Hypothalamus (tissue), 51 donors: ENCODE measurements around the gene ABAT.

Experiments used
- DNase-seq, 51 donors: peaks; one replicate each; lab custom pipeline; 2025; lab: John Stamatoyannopoulos, UW

The ABAT gene

GRCh38 chr16:8714807-8715206 lies 40.4 kb downstream of the ABAT start:
- DNase-seq = peak in 1 of 51 donors; percentile 32

- DNase-seq = no peak
Observed at GRCh38 chr16:8716052-8716451, 41.6 kb downstream of the ABAT start.

DNA sequence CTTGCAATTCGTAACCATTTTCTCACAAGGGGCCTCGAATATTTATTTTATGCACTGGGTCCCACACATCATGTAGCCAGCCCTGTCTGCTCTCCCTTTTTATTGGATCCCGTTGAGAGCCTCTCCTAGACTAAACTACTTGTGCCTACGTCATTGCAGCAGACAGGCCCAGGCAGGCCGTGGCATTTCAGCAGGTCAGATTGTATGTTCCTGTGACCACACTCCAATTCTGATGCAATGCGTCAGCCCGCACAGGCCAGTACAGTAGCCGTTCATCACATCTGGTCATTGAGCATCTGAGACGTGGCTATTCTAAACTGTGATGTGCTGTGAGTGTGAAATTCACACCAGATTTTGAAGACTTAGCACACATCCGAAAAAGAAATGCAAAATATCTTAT lies 42.2 kb downstream of the ABAT start:
- peak in 2 of 51 donors; percentile 4 to 9 for DNase-seq

DNA sequence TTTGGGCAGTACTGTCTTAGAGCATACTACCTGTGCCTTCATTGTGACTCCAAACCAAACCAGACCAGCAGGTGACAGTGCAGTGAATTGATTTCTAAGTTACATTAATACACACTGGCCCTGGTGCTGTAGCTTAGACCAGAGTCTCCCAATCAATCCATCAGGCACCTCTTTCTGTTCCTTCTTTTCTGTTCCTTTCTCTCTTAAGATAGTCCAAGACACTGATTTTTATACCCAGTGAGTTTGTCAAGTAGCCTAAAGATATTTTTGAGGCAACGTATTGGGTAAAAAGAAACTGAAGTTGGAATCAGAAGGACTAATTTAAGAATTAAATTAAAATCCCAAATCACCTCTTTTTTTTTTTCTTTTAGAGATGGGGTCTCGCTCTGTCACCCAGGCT lies 43.1 kb downstream of the ABAT start:
- no peak for DNase-seq

DNA sequence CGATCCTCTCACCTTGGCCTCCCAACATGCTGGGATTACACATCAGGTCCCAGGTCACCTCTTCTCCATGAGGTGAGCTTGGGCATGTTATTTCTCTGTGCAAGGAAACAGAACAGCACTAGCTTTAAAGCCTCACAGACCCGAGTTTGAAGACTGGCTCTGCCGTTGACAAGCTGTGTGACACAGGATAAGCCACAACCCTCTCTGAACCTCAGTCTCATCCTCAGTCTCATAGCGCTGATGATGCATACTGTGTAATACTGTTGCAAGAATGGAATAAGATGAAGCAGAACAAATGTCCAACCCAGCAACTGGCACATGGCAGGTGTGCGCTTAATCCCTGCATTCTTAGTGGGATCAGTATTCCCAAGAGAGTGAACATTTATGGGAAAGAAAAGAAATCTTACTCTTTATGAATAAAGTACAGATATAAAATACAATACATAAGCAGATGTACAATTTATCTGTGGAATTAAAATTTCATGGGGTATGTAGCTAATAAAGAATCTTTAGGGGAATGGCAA lies 43.5 kb downstream of the ABAT start:
- DNase-seq = no peak

GRCh38 chr16:8718851-8719680 lies 44.6 kb downstream of the ABAT start:
- DNase-seq = peak in 5 of 51 donors; percentile 11 to 20 (median 16)

DNA sequence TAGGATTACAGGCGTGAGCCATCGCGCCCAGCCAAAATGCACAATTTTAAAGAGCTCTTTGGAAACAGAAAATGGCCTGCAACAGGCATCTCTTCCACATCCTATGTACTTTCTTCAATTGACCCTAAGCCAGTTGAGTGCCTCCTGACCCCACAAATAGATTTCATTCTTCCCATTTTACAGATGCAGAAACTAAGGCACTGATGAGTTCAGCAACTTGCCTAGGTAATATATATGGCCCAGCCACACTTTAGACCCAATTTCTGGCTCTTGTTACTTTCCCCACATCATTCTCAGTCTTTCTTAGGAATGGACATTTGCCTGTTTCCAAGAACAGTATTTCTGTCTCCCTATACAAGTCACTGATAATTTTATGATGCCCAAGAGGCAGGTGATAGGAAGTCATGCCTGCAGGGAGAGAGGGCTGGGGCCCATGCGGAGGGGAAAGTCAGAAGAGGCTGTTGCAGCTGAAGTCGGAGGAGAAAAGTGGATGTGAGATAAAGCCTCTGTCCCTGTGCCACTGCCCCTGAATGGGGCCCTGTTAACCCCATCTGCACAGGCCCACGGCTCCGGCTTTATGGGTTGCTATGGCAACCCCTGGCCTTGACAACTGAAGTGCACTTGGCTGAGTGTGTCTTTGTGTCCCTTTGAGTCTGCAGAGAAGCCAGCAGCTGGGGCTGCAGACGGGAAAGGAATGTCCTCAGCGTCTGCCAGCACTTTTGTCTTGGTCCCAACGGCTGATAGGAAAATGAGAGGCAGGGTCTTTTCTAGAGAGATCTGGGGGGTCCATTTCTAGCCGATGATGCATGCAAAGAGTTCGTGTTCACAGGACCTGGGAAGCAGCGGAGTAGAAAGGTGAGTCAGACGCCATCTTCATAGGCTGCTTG lies 45.9 kb downstream of the ABAT start:
- DNase-seq = peak in 40 of 51 donors; percentile 7 to 77 (median 44)

- no peak for DNase-seq
Observed at GRCh38 chr16:8720967-8721308, 46.5 kb downstream of the ABAT start.

DNA sequence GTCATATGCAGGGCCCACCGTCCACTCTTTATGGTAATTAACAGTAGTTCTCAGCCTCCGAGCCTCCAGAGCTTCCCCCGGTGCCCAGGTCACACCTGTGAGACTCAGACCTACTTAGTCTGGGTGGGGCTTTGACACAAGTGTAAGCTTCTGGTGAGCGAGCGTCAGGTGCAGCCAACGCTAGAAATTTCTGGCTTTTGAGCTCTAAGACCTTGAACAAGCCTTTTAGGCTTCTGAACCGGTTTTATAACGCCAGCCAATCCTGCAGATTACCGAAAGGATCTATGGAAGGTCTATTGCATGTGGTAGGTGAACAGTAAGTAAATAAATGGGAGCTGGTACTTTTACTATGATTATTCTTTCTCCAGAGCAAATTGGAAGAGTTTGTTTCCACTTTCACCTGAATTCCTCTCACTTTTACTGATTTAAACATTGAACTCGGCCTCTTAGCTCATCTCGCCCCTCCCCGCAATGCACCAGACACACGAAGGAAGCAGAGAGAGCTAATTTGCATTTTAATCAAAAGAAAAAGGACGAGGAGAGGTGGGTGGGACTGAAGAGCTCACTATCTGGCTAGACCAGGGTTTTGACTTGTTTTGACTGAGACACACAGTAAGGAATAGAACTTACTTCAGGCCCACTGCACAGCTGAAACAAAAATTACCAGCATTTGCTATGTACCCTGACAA lies 47.1 kb downstream of the ABAT start:
- DNase-seq = peak in 3 of 51 donors; percentile 5 to 10 (median 5)

DNA sequence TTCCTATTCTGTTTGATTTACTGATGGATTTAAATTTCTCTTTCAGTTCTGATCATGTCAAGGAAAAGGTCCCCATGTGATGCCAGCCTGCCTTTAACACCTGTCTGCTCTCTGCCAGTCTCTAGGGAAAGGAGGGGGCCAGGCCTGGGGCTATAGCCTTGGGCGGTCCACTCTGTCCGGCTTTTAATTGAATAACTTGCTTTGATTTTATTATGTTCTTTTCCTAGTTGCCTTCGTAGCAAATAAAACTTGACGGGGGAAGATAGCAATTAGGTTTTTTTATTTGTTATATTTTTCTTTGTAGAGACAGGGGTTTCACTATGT lies 47.6 kb downstream of the ABAT start:
- DNase-seq = no peak

DNA sequence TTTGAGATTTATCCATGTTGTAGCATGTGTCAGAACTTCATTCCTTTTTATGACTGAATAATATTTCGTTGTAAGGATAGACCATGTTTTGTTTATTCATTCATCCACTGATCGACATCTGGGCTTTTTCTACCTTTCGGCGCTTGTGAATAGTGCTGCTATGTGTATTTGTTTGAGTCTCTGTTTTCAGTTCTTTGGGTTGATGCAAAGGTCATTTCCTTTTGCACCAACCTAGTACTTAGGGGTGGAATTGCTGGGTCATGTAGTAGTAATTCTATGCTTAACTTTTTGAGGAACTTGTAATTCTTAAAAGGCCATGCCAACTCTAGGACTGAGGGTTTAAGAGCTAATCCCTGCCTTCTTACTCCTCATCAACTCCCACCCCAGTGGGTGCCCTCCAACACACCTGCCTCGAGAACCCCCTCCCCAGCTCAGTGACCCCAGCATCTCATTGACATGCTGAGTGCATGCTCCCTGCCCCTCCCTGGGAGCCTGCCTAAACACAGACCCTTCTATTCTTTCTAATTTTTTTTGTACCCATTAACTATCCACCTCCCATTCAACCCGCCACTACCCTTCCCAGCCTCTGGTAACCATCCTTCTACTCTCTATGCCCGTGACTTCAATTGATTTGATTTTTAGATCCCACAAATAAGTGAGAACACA lies 51.2 kb downstream of the ABAT start:
- no peak for DNase-seq

DNA sequence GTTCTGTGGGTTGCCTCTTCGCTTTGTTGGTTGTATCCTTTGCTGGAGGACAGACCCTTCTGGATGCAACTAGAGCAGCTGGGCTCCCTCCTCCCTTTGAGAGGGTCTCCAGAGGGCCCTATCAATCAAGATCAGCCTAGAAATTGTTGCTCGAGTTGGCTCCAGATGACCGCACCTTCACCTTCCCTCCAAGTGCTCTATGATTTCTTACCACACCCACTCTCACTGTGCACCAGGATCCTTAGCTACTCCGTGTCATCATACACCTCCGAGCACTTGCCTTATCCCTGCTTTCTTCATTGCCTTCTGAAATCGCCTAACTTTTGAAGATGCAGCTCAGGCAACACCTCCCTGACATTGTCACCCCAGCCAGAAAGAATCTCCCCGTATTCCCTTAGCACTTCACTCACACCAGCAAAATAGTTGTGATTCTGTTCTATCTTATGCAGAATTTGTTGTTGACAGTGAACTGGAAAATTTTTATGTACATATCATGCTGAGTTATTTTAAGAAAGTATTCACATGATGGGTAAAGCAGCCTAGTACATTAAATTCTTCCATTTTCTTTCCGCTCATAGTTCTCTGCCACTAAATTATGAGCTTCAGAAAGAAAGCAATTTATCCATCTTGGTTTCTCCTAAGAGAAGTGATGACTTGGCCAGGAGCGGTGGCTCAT lies 52.9 kb downstream of the ABAT start:
- no peak for DNase-seq

GRCh38 chr16:8727857-8728618 lies 53.6 kb downstream of the ABAT start:
- DNase-seq = no peak

GRCh38 chr16:8729779-8730334 lies 55.4 kb downstream of the ABAT start:
- DNase-seq = no peak

GRCh38 chr16:8730335-8730915 lies 56.0 kb downstream of the ABAT start:
- peak in 6 of 51 donors; percentile 8 to 28 (median 11) for DNase-seq

DNA sequence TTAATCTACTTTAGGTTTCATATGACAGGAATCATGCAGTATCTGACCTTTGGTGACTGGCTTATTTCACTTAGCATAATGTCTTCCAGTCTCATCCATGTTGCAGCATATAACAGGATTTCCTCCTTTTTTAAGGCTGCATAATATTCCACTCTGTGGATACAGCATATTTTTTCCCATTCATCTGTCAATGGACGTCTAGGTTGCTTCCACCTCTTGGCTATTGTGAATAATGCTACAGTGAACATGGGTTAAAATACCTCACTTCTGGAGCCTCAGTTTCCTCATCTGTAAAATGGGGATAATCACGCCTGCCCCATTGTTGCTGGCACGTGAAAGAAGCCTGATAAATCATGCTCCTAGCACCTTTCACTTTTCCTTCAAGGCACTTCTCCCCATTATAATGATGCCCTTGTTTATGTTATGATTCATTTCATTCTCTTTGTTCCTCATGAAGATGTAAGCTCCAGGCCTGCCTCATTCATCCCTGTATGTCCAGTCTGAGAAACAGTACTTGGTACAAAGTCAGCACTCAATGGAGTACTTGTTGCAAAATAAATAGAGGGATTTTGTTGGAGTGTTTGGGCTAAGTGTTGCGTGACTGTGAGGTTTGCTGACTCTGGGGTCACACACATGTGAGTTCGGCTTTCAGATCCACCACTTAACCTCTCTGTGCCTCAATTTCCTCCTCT lies 59.6 kb downstream of the ABAT start:
- no peak for DNase-seq

DNA sequence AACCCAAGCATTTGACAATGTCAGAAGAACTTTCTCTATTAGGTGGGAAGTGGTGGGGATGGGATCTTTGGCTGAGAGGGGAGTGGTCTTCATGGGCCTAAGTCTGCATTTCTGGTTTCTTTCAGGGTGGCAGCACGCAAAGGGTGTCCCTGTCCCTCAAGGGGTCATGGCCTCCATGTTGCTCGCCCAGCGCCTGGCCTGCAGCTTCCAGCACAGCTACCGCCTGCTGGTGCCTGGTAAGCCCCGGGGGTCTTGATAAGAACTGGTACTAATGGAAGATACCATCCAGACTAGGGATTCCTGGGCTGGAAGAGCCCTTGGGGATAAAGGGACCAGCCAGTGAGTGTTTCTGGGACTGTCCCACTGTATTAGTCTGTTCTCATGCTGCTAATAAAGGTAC lies 61.2 kb downstream of the ABAT start:
- no peak for DNase-seq

- DNase-seq = no peak
Observed at GRCh38 chr16:8736123-8736668, 61.8 kb downstream of the ABAT start.
